ENCODE data around the gene NR4A1. TPM values are rescaled to one million over a fixed set of nuclear protein-coding genes. Genes with fewer than 3 reads are reported as not detected.

The NR4A1 gene
- total RNA-seq, 1 experiment from 2014 or later = 90.7 TPM

DNA sequence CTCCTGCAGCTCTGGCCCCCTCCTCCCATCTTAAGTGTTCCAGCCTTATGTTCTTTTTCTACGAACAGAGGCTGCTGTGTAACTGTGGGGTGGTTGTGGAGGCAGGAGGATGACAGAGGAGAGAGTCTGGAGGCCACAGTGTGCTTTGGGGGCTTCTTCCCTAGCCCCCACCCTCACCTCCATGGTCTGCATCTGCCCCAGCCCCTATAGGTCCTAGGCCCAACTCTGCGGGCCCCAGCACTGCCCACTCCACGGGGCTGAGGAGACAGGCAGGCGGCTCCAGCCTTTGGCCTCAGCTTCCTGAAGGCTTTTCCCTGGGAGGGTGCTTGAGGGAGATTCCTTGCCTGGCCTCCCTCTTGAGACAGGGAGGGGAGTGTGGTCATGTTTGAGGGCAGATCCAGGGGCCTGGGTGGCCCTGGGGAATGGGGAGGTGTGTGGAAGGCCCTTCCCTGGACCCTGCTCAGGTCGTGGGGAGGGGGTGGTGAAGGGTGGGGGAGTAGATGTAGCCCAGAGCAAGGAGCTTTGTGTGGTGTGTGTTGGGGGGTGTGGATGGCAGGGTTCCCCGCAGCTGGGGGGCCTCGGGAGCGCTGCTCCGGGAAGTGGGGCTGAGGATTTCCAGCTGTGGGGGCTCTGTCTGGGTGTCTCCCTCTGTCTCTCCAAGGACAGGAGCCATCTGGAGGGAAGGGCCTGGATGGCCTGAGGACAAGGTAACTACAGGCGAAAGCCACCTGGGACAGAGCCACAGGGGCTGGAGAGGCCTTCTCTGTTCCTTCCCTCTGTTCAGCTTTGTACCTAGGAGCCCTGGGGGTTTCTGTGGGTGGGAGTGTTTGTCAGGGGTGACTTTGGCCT lies 29.4 kb downstream of the NR4A1 start:
- H3K9me3 ChIP-seq (ENCODE audit: low read length) = no peaks in the 10 kb centered on the region
- peaks cover 22% of the 10 kb centered on the region for H3K79me2 ChIP-seq (ENCODE audit: low read length)
- H4K20me1 ChIP-seq (ENCODE audit: low read length) = peaks cover 4% of the 10 kb centered on the region
- H3K4me2 ChIP-seq (ENCODE audit: low read length) = no peak overlapping the region
- no peaks in the 10 kb centered on the region for H3K27me3 ChIP-seq (ENCODE audit: low read length)
- no peaks in the 10 kb centered on the region for H3F3A ChIP-seq (ENCODE audit: low read length, unreplicated experiment)
- intact Hi-C loops (cut with micrococcal nuclease) = loop anchor here (5.0 kb wide), 1 partner anchor 37 kb away; no protein-coding TSS in a partner anchor
- H3K9ac ChIP-seq (ENCODE audit: low read length) = no peak overlapping the region
- CTCF ChIA-PET = interaction anchor here (3.4 kb wide), 1 partner anchor 55 kb away, joined by 28 read pairs; no protein-coding TSS in a partner anchor
- no peak overlapping the region for H3K4me3 ChIP-seq (ENCODE audit: low read length)
- TF ChIP-seq EZH2phosphoT487 (IDR thresholded peaks at IDR 0.05; ENCODE audit: borderline replicate concordance, low read length) (no peak), CTCF (conservative IDR thresholded peaks at IDR 0.05; ENCODE audit: low read depth, low read length) (no peak), EZH2 (IDR thresholded peaks at IDR 0.05; ENCODE audit: low read length, unreplicated experiment) (no peak)
- ATAC-seq = no peak
- POLR2A ChIA-PET (ENCODE audit: unreplicated experiment) = no interaction called here
- DNase-seq = no peak
- peaks cover 20% of the 10 kb centered on the region for H3K36me3 ChIP-seq (ENCODE audit: low read depth, low read length)
- H3K9me2 ChIP-seq (replicated peaks; ENCODE audit: low read length) = no peaks in the 10 kb centered on the region
- H2AFZ ChIP-seq (ENCODE audit: low read length) = no peak overlapping the region
- BruUV-seq (replicated peaks) = no TSS peak
- H3K27ac ChIP-seq (ENCODE audit: low read length) = no peak overlapping the region
- peaks cover 1% of the 10 kb centered on the region for H3K4me1 ChIP-seq (ENCODE audit: insufficient read depth, low read length)

- CTCF ChIA-PET = interaction anchor here (1.3 to 3.4 kb wide), 2 partner anchors 11 to 56 kb away, joined by 4 to 28 read pairs; partner anchors contain the start of gene ATG101
- ATAC-seq = no peak
- no TSS peak for BruUV-seq (replicated peaks)
Observed at GRCh38 chr12:52081263-52081733, 30.1 kb downstream of the NR4A1 start.

More at GRCh38 chr12:52081263-52081733, 30.1 kb downstream of the NR4A1 start:
- Histone ChIP-seq H3K9me2 (replicated peaks; ENCODE audit: low read length) (no peaks in the 10 kb centered on the region), H2AFZ (ENCODE audit: low read length) (no peak overlapping the region), H3K36me3 (ENCODE audit: low read depth, low read length) (peaks cover 15% of the 10 kb centered on the region), H3K4me1 (ENCODE audit: insufficient read depth, low read length) (no peaks in the 10 kb centered on the region), H3K27ac (ENCODE audit: low read length) (no peak overlapping the region), H4K20me1 (ENCODE audit: low read length) (no peaks in the 10 kb centered on the region; the same call in 1 of the 2 replicates), H3K9ac (ENCODE audit: low read length) (no peak overlapping the region), H3K4me2 (ENCODE audit: low read length) (no peak overlapping the region), H3K4me3 (ENCODE audit: low read length) (no peak overlapping the region), H3F3A (ENCODE audit: low read length, unreplicated experiment) (no peaks in the 10 kb centered on the region), H3K27me3 (ENCODE audit: low read length) (no peaks in the 10 kb centered on the region), H3K9me3 (ENCODE audit: low read length) (no peaks in the 10 kb centered on the region), H3K79me2 (ENCODE audit: low read length) (peaks cover 16% of the 10 kb centered on the region)
- TF ChIP-seq EZH2phosphoT487 (IDR thresholded peaks at IDR 0.05; ENCODE audit: borderline replicate concordance, low read length) = no peak
- no peak for TF ChIP-seq EZH2 (IDR thresholded peaks at IDR 0.05; ENCODE audit: low read length, unreplicated experiment)
- no peak for TF ChIP-seq CTCF (conservative IDR thresholded peaks at IDR 0.05; ENCODE audit: low read depth, low read length)
- POLR2A ChIA-PET (ENCODE audit: unreplicated experiment) = no interaction called here
- DNase-seq = no peak
- intact Hi-C loops (cut with micrococcal nuclease) = loop anchor here (5.0 kb wide), 1 partner anchor 36 kb away; no protein-coding TSS in a partner anchor
